Smooth muscle cell of trachea (primary cell): ENCODE data around the gene NDUFAF7. TPM values are rescaled to one million over a fixed set of nuclear protein-coding genes. Genes with fewer than 3 reads are reported as not detected.

ENCODE experiments used
- total RNA-seq: library from RNA; depleted of rRNA; stranded (reverse); fragments of >200 nt; gene quantifications from 2 replicates; pipeline ENCODE4 v1.2.1, GENCODE V29; 2014

Gene NDUFAF7, protein sequence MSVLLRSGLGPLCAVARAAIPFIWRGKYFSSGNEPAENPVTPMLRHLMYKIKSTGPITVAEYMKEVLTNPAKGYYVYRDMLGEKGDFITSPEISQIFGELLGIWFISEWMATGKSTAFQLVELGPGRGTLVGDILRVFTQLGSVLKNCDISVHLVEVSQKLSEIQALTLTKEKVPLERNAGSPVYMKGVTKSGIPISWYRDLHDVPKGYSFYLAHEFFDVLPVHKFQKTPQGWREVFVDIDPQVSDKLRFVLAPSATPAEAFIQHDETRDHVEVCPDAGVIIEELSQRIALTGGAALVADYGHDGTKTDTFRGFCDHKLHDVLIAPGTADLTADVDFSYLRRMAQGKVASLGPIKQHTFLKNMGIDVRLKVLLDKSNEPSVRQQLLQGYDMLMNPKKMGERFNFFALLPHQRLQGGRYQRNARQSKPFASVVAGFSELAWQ
- 12.9 and 19.5 TPM in 2 replicates for total RNA-seq

DNA sequence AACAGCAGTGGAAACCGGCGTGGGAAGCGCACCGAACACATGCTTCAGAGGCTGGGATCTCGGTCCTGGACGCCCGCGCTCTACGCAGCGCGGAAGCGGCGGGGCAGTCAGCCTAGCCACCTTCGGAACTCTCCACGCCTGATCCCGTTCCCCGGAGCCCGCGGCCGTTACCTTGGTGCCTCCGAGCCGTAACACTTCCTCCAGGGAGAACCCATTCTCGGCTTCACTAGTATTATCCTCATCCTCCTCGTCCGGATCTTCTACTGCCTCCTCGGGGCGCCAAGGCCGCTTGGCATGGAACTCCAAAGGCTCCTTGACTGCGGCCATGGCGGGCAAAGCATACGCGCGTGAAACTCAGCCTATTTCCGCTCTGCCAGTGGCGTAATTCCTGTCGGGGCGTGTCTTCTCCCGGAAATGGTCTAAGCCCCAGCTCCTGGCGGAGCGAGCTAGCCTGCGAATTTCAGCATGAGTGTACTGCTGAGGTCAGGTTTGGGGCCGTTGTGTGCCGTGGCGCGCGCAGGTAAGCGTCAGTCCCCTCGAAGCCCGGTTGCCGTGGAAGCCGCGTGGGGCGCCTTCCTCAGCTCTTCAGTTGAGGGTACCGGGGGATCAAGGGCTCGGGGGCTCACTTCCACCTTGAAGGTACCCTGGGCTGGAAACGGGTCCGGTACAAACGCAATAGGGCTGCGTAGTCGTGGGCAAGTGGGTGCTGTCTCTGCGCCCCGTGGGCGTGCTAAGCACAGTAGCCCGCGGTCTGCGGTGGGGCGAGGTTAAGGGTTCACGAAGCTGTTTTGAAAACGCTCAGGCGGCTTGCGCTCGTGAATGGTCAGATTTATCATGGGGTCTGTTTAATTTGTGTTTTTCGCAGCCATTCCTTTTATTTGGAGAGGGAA lies at the start of gene NDUFAF7, which contains the start of gene CEBPZ:
Gene NDUFAF7, plus strand, starts transcription at position 418 of the 890 bp plus-strand sequence. Its CDS starts 48 bp downstream, at position 466.
Gene CEBPZ, minus strand, starts transcription at position 356 of the 890 bp plus-strand sequence. Its CDS starts 29 bp downstream, at position 327.

DNA sequence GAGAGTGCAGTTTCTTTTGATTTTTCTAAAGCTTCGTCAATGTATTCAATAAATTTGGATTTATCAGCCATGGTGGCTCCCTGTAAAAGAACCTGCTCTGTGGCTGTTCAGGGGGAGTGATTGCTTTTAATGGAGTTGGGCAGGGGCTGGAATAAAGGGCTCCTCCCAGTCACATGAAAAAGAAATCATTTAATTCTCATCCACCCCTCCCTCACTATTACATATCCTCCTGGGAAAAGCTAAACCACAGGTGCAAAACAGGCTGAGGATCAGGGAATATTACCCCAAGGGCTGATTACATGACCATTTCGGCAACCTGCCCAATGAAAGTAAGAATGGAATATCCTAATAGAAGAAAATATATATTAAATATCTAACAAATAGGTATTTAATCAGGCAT lies 42.9 kb upstream of the NDUFAF7 start, which contains the start of gene SULT6B1:
Gene SULT6B1, minus strand, starts transcription at position 101 of the 400 bp plus-strand sequence. Its CDS starts 30 bp downstream, at position 71.

DNA sequence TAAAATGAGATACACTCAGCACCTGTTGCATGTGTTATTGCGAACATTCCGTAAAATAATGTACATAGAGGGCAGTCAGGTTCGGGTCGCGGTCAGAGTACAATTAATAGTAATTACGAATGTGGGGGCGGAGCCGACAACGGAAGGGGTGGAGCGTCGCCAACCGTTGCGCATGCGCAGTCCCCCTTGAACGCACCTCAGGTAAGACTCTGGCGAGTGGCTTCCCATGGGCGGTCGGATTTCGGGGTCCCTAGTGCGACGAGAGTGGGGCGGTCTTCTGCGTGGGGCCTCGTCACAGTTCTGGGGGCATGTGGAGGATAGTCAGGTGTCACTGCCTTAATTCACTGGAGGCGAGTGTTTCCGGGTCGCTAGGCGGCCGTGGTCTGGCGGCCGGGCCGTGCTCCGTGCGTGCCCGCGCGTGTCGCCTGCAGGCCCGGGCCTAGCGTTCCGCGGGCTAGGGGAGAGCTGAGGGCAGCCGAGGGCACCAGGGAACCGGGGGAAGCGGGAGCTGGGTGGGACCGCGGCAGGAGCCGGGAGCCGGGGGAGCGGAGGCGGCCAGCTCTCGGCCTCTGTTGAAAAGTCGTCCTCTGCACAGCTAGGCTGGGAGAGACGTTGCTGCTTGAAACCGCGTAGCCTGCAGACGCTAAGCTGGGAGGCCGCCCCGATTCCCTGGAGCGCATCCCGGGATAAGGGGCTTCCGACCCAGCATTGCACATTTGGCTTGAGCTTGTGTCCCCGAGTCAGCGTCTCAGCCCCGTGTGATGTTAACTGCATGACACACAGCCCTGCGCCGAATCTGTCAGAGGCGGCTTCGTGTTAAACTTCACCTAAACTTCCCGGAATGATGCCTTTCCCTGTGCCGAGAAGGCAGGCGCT lies 34.9 kb upstream of the NDUFAF7 start, which contains the start of gene CEBPZOS:
Gene CEBPZOS, plus strand, starts transcription at position 177 of the 876 bp plus-strand sequence. CDS start 3,209 bp downstream, outside the sequence.

Other genes with a start within 250 kb of the NDUFAF7 start
- 18.7 and 28.4 TPM in 2 replicates for gene HEATR5B, start 147.3 kb upstream of the NDUFAF7 start, total RNA-seq
- gene GPATCH11, start 147.1 kb upstream of the NDUFAF7 start, total RNA-seq: 3.6 and 10.6 TPM in 2 replicates
- 32.1 and 41.9 TPM in 2 replicates for gene EIF2AK2, start 74.7 kb upstream of the NDUFAF7 start, total RNA-seq
- gene SULT6B1, start 43.0 kb upstream of the NDUFAF7 start, total RNA-seq: not detected in 2 replicates
- 15.7 and 21.8 TPM in 2 replicates for gene CEBPZOS, start 35.2 kb upstream of the NDUFAF7 start, total RNA-seq
- gene CEBPZ, start 62 bp upstream of the NDUFAF7 start, total RNA-seq: 37.1 and 54.0 TPM in 2 replicates
- 79.2 and 83.8 TPM in 2 replicates for gene PRKD3, start 93.2 kb downstream of the NDUFAF7 start, total RNA-seq
- 7.0 and 19.7 TPM in 2 replicates for gene QPCT, start 113.0 kb downstream of the NDUFAF7 start, total RNA-seq